Activated CD8-positive, alpha-beta memory T cell treated with anti-CD3 and anti-CD28 coated beads, Interleukin-2, amount 50 U/mL, for 24 hours (primary cell): ENCODE data around the gene EDA2R.
A peak's percentile ranks its signal among the peaks of the same experiment; 100 is the strongest.

Experiments
- DNase-seq: peaks from one replicate; pipeline ENCODE4 v3.0.0-alpha.2; 2020; ENCODE audit errors: extremely low read depth

Gene EDA2R, protein sequence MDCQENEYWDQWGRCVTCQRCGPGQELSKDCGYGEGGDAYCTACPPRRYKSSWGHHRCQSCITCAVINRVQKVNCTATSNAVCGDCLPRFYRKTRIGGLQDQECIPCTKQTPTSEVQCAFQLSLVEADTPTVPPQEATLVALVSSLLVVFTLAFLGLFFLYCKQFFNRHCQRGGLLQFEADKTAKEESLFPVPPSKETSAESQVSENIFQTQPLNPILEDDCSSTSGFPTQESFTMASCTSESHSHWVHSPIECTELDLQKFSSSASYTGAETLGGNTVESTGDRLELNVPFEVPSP

DNA sequence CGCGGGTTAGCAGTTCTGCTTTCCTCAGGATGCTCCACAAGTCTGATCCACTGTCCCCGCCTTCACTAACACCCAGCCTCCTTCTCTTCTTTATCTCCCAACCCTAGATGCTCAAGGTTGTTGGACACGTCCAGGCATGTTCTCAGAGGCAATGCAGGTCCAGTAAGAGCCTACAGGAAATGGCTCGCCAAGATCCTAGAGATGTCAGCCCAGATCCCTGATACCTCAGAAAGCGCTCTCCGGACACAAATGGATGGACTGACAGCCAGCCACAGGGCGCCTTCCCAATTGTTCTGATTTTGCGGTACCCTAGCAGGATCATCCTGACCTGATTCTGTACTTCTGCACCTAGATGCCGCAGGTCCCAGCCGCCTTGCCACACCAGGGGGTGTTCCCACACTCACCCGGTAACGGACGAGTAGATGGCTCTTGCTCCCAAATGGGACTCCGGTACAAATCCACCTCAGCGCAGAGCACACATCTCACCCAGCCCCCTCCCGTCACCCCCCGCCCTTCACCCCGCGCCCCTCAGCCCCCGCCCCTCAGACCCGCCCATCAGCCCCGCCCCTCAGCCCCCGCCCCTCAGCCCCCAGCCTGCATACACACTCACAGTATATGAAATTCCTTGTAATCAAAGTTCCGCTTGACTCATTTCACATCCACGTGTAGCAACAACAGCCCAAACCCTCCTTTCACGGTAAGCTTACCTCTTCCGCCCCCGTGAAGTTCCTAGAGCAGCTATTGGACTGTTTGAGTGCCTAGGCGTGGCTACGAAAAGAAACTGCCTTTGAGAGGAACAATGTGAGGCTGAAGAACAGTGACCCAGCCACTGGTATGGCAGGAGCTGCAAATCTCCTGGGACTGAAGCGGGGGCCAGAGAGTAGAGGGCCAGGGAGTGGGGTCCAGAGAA lies at the start of gene EDA2R:
Gene EDA2R, minus strand, starts transcription at position 488 of the 910 bp plus-strand sequence. CDS start 23,058 bp downstream, outside the sequence.
- peak; percentile 1 for DNase-seq

DNA sequence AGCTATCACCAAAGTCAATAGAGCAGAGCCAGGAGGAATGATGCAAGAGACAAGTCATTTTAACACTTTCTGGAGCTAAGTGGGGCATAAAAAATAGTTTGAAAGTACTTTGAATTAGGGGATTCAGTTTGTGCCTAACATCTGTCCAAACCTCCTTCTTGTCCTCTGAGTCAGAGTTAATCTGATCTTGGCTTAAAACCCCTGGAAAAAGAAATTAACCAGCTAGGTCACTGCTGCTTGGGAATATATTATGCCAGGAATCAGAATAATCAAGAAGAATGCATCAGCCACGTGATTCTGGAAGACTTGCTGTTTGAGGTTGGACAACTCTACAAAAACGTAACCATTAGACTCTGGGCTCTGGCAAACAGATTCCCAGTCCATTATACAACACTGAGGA lies 45.3 kb upstream of the EDA2R start:
- no peak for DNase-seq

DNA sequence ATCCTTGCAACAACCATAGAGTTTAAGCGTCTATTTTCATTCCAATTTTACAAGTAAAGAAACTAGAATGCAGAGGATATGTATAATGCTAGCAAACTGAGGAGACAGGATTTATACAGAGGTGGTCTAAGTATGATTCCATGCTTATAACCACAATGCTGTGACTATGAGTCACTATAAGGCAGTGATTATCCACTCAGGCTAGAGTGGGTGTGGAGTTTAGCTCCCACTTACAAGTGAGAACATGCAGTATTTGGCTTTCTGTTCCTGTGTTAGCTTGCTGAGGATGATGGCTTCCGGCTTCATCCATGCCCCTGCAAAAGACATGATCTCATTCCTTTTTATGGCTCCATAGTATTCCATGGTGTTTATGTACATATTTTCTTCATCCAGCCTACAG lies 41.6 kb upstream of the EDA2R start:
- DNase-seq = no peak

DNA sequence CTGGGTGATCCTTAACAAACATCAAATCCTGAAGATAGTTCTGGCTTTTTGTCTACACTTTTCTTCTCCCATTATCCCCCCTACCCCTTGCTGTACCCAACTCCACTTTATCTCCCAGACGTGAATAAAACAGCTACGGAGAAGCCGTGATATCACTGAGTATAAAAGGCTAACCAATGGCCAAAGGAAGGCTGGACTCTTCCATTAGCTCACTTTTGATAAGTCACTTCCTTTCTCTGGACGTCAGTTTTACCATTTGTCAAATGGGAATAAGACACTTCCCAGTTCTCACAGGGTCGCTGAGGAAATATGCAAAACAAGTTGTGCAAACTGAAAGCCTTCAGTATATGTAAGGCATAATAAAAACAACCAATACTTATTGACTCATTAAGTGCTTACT lies 38.6 kb upstream of the EDA2R start:
- DNase-seq = no peak

DNA sequence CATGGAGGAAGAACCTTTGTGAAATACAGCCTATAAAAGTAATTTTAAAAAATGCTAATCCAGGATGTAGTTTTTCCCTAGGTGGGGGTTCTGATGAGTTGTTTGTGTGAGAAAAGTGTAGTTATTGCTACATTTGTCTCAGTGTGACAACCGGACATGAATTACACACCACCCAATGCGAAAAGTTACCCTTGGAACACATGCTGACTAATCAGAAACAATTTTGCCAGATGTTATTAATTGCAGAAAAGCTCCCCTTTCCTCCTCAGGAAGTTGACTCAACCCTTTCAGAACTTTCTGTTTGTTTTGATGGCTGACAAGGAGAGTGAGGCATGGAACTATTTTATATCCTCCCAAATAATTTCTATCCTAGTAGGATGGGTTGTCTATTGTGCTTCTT lies 38.1 kb upstream of the EDA2R start:
- no peak for DNase-seq

DNA sequence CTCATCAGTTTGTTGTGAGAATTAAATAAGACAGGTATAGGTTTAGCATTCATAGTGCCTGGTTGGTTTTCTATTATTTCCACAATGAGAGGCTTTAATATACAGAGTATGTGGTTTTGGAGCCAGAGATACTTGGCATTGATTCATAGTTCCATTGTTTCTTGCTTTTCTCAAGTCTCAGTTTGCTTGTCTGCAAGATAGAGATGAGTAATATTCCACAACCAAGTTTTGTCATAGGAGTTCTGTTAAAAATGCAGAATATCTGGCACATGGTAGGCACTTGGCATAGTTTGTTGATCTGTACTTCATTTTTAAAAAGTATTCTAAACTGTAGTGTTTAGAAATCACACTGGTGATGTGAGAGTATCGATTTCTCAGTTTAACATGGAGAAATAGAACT lies 37.5 kb upstream of the EDA2R start:
- DNase-seq = no peak

DNA sequence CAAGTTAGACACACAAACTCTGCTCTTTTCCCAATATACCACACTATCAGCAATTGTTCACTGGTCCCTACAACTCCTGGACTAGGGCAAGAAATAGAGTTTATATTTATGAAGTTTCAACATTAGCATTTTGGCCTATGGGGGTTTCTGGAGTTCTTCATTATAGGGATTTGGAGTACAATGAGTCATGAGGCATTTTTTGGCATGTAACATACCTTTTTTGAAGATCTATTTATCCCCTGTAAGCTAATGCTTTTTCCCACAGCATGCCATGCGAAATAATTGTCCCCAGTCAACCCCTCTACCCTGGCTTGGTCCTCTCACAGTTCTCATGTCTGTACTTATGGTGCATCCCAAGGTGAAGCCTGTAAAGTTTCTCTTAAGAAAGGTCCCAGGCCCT lies 36.7 kb upstream of the EDA2R start:
- no peak for DNase-seq

DNA sequence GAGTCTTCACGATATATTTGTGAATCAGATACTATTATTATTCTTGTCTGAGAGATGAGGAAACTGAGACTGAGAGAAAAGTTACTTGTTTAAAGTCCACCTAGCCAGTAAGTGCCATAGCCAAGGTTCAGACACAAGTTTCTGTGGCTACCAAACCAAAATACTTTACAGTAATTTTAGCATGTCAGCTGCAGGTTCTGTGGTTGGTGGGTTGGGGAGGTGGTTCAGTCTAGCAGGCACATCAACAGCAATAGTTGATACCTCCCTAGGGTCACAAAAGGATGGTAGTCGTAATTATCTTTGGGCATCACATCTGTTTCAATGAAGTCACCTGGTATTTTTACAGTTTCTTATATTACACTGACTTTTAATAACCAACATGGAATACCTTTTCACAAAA lies 35.6 kb upstream of the EDA2R start:
- no peak for DNase-seq

DNA sequence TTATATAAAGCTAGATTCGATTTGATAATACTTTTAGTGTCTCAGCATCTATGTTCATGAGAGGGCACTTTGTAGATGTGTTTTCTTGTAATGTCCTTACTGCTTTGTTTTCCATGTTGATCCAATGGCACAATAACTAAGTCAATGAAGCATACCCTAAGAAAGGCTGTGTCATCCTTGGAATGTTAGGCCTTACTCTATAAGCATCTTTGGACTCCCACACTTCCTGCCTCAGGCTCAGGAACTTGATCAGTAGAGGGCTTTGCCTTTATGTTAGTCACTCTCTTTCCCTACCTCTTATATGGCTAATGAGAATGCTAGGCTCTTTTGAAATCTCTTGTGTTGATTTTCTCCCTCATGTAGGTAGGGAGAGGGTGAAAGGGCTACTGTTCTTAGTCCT lies 33.2 kb upstream of the EDA2R start:
- DNase-seq = no peak

DNA sequence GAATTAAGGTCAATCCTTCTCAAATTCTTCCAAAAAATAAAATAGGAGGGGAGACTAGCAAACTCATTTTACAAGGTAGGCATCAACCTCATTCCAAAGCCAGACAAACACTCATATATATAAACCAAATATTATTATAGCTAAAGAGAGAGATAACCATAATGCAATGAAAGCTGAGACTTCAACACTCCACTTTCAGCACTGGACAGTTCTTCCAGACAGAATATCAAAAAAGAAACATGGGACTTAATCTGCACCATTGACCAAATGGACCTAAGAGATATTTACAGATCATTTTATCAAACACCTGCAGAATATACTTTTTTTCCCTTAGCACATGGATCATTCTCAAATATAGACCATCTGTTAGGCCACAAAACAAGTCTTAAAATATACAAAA lies 15.5 kb upstream of the EDA2R start:
- DNase-seq = no peak

DNA sequence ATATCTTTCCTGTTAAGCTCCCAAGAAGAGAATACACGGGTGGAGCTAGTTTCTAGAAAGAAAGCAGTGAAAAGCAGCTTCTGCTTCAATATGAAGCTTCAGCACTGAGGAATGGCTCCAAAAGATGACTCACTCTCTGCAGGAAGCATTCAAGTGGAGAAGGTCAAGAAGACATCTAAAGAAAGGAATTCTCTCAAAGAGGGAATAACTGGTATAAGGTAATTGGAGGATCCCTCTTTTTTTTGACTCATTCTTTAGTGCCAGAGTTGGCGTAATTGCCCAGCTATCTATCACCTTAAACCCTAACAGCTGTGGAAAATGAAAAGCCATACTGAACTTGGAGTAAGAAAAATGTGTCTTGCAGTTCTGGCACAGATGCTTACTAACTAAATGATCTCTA lies 3.5 kb downstream of the EDA2R start:
- no peak for DNase-seq

DNA sequence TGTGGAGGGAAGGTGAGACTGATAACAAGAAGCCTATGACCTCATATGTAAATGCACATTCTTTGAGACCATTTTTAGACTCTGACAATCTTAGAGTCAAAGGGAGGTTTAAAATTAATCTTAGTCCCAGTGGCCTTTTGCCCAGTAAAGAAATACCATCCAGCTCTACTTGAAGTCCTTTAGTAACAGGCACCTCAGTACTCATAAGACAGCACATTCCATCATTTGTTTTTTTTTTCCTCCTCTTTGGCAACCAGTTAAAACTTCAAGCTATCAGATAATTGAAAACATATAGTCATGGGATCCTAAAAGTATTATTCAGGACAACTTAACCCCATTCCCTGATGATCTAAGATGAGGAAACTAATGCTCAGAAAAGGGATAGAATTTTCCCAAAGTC lies 4.6 kb downstream of the EDA2R start:
- DNase-seq = no peak

DNA sequence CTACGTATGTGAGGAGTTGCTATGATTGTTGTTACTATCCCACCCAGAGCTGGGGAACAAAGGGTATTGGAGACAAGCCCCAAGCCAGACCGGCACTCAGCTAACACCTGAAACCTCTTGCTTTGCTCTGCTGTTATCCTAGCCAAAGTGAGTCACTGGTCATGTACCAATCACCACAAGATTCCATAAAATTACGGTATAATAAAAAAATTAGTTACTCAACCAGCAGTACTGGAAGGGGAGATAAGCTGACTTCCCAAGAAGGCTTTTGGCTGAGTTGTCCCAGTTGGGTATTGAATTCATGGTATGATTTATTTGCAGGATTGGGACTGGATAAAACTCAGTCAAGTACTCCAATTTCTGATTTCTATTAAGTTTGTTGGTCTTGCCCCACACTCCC lies 5.3 kb downstream of the EDA2R start:
- DNase-seq = no peak

DNA sequence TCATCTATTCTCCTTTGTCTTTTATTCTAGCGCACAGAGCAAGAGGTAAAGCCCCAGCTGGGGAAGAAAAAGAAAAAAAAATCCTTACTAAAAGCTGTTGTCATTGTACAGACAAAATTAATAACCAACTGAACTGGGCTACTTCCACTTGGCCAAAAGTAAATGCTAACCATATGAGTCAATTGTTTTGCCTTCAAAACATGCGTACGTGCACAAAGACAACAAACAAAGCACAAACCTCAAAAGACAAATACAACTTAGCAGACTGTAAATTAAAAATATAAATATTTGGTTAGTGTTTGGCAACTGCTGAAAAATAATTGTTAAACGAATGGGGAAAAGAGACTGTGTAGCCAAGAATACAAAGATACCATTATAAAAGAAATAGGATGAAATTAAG lies 5.9 kb downstream of the EDA2R start:
- no peak for DNase-seq

DNA sequence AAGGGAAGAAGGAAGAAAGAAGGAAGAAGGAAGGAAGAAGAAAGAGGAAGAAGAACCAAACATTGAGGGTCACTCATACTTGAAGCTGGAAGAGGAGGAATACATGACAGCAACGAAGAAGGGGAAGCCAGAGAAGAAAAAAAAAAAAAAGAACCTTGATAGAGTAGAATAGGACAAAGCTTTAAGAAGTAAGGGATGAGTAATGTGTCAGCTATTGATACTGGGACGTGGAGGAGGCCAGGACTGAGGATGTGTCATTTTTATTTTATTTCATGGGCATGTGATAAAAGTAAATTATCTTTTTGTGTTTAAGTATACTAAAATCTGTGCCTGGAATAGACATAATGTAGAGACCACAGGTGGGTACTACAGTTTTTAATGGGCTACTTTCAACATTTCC lies 6.4 kb downstream of the EDA2R start:
- no peak for DNase-seq

DNA sequence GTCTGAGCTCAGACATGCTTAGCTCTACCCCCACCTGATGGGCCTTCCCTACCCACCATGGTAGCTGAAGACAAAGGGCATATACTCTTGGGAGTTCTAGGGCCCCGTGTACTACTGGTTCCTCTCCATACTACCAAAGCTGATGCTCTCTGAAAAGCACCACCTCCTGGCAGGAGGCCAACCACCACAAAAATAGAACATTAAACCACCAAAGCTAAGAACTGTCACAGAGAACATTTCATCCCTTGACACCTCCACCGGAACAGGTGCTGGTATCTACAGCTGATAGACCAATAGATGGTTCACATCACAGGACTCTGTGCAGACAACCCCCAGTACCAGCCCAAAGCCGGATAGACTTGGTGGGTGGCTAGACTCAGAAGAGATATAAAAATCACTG lies 13.4 kb downstream of the EDA2R start:
- no peak for DNase-seq

DNA sequence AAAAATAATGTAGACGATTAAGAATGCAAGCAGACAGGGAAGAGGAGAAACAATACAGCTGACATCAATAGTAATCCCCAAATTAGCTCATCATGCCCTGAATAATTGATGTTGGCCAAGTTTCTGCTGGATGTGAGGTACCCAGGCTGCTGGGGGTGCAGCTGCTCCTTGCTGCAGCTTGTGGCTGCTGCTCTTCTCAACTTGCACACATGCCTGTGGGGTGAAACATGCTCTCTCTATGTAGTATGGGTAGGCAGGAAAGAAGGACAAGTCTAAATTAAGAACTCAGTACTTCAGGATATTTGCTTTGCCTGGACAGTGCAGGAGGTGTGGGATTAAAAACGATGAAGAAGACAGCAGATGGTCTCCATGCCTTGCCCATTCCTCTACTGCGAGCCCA lies 16.7 kb downstream of the EDA2R start:
- DNase-seq = no peak

DNA sequence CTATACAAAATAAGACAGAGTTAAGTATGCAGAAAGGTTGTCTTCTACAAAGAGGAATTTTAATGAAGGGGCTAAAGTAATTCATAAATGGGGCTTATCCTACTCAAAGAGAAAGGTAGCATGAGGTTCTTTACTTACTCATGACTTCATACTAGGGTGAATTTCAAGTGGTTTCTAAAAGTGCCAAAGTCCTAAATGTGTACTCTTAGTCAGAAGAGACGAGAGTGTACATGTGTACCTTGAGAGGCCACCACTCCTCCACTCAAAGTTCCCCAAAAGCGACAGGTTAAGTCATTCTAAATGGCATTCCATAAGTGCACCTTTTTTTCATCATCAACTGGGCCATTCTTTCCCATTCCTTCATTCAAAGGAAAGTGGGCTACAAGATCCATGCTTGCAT lies 21.9 kb downstream of the EDA2R start:
- no peak for DNase-seq

DNA sequence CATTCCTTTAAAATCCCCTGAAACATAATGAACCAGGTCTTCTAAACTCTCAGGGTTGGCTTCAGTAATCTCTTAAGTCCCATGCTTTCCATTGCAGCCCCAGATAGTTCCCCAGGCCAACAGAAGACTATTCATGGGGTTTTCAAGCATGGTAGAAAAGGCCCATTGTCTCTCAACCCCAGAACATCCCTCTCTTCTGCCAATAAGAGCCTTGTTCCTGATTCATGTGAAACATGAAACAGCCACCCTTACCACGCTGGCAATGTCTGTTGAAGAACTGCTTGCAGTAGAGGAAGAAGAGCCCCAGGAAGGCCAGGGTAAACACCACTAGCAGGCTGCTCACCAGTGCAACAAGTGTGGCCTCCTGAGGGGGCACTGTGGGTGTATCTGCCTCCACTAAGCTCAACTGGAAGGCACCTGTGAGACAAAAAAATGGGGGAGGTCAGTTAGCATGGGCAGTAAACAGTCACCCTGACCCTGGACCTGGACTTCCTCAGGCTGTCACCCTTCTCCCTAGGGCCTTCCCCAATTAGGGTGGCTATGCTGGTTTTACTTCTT lies 36.4 kb downstream of the EDA2R start:
- DNase-seq = no peak

DNA sequence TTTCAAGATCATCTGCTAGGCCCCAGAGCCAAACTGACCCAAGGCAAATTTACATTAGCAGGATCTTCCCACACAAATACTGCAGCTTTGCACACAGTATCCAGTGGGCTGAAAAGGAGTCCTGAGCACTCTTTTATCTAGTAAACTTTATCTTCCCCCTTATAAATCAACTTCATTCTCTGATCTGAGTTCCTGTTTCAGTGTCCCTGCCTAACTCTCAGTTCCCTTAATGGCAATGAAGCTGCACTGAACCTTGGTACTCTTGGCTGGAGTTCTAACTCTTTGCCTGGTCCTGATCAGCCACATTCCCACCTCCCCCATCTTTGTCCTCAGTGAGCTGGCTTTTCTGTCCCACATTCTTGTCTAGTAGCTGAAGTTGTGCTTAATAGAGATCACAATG lies 37.4 kb downstream of the EDA2R start:
- no peak for DNase-seq

DNA sequence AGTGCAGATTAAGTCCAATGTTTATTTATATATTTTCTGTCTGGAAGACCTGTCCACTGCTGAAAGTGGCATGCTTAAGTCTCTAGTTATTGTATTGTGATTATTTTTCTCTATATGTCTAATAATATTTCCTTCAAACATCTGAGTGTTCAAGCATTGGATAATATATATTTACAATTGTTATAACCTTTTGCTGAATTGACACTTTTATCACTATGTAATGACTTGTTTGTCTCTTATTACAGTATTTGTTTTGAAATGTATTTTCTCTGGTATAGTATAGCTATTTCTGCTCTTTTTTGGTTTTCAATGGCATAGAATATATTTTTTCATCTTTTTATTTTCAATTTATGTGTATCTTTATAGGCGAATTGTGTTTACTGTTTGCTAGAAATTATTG lies 59.7 kb downstream of the EDA2R start:
- no peak for DNase-seq

DNA sequence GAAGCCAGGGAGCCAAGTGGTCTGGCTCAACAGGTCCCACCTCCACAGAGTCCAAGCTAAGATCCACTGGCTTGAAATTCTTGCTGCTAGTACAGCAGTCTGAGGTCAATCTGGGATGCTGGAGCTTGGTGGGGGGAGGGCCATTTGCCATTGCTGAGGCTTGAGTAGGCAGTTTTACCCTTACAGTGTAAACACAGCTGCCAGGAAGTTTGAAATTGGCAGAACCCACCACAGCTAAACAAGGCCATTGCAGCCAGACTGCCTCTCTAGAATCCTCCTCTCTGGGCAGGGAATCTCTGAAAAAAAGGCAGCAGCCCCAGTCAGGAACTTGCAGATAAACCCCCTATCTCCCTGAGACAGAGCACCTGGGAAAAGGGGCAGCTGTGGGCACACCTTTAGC lies 84.9 kb downstream of the EDA2R start:
- DNase-seq = no peak

DNA sequence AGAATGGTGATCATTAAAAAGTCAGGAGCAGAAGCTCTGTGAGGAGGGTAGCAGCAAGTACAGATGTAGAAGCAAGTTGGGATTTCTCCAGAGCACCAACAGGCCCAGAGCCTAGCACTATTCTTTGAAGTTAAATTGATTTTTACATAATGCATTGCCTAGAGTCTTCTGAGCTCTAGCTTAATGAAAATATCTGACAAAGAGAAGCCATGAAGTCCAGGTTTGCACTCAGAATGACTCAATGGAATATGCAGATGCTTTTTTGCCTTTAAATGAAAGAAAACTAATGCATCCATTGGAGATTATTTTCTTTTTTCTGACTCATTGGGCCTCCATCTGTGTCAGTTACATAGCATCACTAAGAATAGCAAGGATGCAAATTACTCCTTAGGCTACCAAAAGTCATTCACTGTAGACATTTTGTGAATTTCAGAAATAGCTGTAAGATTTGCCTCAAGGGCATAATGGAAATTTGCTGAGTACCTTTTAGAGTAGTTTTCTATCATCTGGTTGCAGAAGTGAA lies 91.0 kb downstream of the EDA2R start:
- DNase-seq = no peak
